GM21381 (cell line): Measurements from ENCODE around the gene MBNL3.
"Not testable (repeated sequence)": the region's sequence is repeated elsewhere in the genome, so short reads cannot be mapped to it uniquely, and the experiment has no call there.

Source experiments
- ATAC-seq: cut with Tn5 transposase; IDR thresholded peaks from one replicate; pipeline ENCODE4 v1.9.1; 2021; ENCODE audit warnings: mild to moderate bottlenecking, moderate library complexity; ENCODE audit not compliant: unreplicated experiment

The MBNL3 gene

DNA sequence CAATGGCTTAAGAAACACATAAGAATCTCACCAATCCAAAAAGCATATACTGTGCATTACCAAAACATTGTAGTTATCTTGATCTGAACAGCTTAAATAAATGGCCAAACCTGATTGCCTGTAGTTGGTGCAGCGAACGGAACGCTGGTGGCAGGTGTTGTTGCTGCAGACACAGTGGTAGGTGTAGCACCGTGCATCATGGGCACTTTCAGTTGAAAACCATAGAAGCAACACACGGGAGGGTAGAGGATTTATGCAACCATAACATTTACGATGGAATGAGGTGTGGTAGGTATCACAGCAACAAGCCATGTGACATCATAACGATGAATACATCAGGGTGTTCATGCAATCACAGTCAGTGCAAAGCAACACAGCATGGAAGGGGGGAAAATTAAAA lies 106.8 kb downstream of the MBNL3 start:
- ATAC-seq = no peak

DNA sequence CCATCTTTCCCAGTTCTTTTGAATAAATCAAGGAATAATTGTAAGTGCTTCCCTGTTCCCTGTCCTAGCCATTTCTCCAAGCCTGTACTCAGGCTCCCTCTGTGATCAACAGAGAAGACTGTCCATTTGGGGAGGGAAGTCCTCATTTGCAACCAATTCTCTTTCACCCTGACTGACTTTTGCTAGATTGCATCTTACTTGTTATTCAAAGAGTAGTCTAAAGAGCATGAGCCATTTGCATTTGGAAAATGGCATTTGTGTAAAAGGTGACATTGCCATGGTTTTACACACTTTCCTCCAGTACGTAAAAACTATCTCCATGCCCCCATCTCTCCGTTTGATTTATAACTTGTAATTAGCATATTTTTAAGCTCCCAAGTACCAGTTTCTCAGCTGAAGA lies 110.6 kb downstream of the MBNL3 start:
- ATAC-seq = no peak

DNA sequence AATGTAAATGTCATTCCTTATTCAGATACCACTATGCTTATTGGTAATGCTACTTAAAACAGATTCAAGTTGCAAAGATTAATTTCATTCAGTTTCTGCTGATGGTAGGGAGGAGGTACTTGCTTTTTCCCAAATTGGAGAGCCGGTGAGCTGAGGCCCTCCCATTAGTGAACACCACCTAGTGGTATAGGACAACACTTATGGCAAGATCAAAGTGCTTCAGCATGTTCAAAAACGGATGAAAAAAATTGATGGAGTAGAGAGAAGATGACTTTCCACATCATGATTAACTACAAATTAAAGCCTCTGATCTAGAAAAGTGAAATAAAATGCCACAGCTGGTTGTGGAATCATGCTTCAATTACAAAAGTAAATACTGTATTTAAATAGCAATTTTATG lies 112.9 kb downstream of the MBNL3 start:
- ATAC-seq = no peak

DNA sequence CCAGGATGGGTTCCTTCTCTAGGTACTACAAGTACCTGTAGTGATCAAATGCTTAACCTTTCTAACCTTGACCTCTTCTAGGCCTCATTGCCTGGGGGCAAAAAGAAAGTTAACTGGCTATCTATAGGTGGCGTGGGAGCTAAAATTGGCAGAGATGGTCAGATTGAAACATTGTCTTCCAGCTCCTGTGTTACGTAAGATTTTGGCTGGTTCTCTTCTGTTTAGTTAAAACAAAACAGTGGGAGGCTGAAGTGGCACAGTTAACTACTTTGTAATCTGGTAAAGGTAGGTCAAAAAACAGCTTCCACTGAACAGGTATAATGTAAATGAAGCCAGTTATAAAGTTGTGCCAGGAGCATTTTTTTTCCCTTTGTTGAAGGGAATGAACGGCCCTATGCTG lies 115.2 kb downstream of the MBNL3 start:
- ATAC-seq = no peak

DNA sequence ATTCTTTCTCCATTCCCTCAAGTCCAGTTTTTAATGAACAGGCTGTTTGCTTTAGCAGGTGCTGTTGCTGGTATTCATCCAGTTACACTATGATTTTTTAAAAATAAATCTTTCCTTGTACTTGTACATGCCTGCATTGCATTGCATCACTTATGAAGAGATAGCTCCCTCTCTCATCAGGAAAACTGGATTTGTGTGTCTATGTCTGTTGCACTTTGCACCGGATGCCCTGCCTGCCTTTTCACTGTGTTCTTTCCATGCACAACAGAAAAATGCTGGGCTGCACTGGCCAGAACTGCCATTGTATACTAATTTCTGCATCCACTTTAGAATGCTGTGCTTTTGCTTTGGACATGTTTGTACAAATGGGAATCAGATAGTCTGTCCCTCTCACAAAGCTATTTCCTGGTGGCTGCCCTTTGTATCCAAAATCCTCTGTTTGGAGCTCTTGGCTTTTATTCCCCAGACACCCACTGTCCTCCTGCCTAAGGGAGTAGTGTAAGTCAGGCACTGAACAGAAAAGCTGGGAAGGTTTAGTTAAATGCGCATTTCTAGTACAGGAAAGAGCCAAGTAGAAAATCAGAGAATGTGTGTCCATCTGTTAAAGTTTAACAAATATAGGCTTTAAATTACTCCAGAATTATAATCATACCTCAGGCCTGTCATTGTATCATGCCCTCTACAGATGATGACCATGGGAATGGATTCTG lies 119.1 kb downstream of the MBNL3 start:
- no peak for ATAC-seq

DNA sequence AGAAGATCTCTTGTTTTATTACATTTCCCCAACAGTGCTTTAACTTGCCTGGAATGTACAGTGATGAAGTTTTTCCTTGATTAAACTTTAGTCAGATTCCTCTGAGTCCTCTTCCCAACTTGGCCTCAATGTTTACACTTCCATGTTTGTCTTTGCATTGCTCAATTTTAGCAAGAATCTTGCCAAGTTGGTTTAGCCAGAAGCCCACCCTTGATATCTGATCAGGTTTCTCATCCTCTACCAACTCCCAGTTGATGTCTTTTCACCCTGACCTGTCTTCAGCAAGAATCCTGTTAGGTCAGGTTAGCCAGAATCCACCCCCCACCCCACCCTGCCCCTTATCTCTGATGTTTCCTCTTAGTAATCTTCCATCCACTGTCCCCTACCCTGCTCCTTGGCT lies 120.9 kb downstream of the MBNL3 start:
- no peak for ATAC-seq

DNA sequence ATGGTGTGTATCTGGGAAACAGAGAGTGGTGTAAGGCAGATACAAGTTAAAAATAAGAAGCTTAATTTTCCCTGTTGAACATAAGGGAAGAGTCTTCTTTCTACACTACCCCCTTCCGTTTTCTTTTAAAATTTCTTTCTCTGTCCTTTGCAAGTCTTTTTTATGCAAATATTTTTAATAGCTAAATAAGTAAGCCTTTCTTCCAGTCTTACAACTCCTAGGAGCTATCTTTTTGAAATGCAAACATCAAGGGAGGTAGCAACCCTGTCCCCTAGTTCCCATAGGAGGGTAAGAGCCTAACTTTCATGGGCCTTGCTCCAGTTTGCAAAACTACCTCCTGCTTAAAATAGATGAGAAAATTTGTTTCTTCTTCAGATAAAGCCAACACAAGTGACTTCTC lies 121.5 kb downstream of the MBNL3 start:
- ATAC-seq = no peak

DNA sequence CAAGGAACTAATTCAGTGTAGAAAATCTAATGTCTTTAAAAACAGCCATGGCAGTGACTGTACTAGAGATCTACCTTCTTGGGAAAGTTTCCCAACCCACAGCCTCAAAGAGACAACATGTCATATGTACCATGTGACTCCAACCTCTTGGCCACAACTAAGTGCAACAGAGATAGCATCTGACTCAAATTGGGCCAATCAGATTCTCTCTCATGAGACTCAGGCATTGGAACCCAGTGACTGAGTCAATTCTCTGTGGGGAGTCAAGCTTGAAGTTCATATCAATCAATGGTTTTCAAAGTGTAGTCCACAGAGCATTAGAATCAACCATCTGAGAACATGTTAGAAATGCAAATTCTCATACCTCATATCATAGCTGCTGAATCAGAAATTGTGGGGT lies 123.3 kb downstream of the MBNL3 start:
- no peak for ATAC-seq

DNA sequence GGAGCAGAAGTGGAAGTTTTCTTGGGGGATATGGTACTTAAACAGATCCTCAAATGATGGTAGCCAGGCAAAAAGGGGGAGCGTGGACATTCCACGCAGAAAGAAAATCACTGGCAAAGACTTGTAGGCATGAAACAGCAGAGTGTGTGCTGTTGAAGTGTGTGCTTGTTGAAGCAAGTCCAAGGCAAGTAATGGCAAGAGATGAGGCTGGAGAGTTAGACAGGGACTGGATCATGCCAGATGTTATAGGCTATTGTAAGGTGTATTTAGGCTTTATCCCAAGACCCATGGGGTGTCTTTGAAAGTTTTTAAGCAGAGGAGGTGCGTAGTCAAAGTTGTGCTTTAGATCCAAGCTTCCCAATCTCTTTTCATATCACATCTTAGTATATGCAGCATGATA lies 124.5 kb downstream of the MBNL3 start:
- no peak for ATAC-seq

DNA sequence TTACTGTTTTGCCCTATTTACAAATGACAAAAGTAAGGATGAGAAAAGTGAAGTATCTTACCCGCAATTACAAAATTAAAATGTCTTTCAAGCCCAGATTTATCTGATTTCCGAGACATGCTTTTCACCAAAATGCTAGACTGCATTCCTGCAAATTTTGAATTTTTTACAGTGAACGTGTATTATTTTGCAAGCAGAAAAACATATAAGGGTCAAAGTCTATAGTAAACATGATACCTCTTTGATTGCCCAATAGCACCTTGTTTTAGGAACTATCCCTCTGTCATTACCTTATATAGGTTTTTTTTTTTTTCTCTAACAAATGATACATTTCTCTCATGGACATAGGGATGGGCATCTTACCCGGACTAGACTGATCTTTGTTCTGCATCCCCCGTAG lies 135.4 kb downstream of the MBNL3 start:
- ATAC-seq = no peak

DNA sequence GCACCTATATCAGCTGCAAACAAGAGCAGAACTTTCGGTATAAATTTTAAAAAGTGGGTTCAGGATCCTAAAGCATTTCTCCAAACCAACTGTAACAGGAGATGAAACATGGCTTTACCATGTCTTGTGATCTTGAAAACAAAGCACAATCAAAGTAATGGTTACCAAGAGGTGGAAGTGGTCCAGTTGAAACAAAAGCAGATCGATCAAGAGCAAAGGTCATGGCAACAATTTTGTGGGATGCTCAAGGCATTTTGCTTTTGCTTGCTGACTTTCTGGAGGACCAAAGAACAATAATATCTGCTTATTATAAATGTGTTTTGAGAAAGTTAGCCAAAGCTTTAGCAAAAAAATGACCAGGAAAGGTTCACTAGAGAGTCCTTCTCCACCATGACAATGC lies 152.7 kb downstream of the MBNL3 start:
- no peak for ATAC-seq

DNA sequence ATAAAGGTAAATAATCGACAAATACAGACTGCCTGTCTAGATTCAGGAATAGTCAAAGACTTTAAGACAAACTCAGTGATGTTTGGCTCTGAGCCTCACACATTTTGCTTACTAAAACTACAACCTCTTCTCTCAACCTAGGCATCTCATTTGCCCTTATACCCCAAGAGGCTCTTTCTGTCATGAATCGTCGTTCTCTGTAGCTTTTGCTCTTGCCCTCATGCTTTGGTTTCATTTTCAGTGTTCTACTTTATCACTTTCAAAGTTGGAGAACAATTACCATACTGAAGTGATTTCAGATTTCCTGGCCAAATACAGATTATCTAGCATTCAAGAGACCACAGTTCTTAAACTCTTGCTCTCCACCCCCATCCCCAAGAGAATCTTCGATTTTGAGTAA lies 155.5 kb downstream of the MBNL3 start:
- ATAC-seq = peak; percentile 65

DNA sequence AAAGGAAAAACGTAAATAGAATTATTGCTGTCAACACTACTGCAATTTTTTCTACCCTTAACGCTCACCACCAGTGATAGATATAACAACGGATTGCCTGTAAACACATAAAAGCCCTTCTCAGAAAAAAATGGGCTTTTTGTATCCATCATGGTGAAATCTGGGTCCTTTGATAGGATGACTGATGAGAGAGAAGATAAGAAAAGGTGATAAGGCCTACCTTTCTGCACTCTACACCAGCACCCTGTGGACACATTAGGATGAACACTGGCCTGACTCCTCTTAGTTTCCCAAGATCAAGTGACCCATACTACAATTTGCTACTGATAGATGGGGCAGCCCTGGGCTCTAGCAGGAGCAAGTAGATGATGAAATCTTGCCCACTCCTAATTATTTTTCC lies 157.3 kb downstream of the MBNL3 start:
- no peak for ATAC-seq

DNA sequence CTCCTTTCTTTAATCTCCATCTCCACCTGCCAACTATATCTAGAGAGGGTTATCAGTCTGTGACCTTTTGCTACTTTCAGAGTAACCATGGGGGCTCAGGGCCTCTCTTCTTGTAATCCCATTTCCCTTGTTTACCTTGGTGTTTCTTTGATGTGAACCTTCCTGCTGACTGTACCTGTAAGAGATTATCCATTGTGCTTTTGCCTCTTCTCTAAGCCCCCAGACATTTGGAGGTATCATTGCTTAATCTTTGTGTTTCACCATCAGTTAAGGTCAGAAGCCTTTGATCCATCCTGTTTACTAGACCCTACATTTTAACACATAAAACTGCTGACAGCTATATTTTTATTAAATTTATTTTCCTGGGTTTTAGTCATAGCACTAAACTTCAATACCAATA lies 157.8 kb downstream of the MBNL3 start:
- no peak for ATAC-seq

DNA sequence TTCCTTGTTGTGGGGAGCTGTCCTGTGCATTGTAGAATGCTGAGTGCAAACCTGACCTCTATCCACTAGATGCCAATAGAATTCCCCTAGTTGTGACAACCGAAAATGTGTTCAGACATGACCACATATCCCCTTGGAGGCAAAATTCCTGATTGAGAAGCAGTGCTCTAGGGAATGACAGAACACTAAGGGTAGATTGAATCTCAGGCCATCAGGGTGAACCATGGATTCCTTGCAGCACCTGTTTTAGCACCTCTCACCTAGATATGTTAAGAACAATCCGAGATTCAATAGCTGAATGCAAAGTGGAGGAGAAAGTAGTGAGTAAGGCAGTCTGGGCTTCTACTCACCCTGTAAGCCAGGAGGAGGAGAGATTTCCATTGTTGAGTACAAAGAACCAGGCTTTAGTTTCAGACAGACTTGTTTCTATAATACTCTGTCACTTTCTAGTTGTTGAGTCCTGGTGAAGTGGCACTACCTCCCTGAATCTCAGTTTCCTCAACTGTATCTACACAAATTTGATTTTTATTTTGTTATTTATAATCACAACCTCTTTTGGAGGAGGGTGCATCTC lies 158.6 kb downstream of the MBNL3 start:
- no peak for ATAC-seq

DNA sequence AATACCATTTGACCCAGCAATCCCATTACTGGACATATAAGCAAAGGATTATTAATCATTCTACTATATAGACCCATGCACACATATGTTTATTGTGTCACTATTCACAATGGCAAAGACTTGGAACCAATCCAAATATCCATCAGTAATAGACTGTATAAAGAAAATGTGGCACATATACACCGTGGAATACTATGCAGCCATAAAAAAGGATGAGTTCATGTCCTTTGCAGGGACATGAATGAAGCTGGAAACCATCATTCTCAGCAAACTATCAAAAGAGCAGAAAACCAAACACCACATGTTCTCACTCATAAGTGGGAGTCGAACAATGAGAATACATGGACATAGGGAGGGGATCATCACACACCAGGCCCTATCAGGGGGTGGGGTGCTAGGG lies 161.9 kb downstream of the MBNL3 start:
- not testable (repeated sequence) for ATAC-seq
